Measurements from ENCODE around the gene PKP4. TPM values are rescaled to one million over a fixed set of nuclear protein-coding genes. Genes with fewer than 3 reads are reported as not detected.

PKP4 gene
- total RNA-seq, 1 experiment from 2014 or later: 59.1 TPM

DNA sequence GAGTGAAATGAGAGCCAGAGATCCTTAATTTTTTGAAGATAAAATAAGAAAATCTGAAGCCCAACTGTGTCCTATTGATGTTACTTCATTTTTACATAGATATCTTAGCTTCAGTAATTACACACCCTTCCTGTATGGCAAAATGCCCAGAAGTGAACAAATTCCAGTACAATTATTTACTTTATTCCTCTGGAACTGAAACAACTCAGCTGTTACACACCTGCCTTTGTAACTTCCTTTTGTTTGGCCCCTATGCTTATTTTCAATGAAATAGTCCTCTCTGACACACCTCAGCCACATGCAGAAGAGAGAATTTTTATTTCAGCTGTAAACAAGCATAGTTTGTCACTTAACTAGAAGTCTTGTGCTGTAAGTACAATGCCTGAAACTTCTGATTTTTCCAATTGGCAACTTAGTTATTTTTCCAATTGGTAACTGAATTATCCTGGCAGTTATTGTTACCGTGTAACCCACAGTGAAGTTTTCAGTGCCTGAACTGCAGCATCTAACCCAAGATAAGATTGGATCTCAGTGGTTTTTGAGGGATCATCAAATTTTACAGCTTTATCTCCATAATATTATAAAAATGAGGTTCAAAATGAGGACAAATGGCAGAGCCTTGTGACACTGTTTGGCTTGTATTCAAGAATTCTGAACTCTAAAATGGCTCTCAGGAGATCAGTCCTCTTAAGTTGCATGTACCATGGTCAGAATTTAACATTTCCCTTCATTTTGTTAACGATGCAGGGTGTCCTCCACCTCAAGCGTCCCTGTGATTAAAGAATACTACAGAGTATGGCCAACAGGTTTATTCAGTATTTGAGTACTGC is 82.6 kb downstream of the PKP4 start:
- H2AFZ ChIP-seq: no peak overlapping the region
- CTCF ChIA-PET: no interaction called here

DNA sequence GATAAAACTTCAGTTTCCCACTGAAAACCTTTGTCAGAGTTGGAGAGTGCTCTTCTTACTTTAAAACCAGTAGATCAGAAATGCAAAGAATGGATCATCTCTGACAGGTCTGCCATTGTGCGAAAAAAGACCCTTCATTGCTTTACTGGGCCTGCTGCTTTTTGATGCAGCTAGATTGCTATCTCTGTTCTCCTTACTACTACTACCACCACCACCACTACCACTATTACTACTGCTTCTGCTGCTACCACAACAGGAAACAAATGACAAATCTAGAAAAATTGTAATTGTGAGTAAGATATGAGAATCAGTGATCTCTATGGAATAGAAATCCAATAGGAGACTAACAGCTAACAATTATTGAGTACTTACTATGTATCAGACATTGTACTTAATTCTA is 85.8 kb downstream of the PKP4 start:
- ChIA-PET POLR2A (ENCODE audit: unreplicated experiment) (no interaction called here), CTCF (no interaction called here)
- H3F3A ChIP-seq (ENCODE audit: insufficient read depth, low read depth): peaks cover 5% of the 10 kb centered on the region; the same call in 1 of the 2 replicates
- no peaks in the 10 kb centered on the region for H3K79me2 ChIP-seq (ENCODE audit: low read depth)
- H3K27ac ChIP-seq: no peak overlapping the region
- no peaks in the 10 kb centered on the region for H4K20me1 ChIP-seq (ENCODE audit: insufficient read depth)
- H3K9me3 ChIP-seq (ENCODE audit: insufficient read depth, low read depth): no peaks in the 10 kb centered on the region
- H3K27me3 ChIP-seq (ENCODE audit: insufficient read depth, low read depth): no peaks in the 10 kb centered on the region
- no peak overlapping the region for H2AFZ ChIP-seq
- H3K4me1 ChIP-seq (replicated peaks; ENCODE audit: insufficient read depth): peaks cover 12% of the 10 kb centered on the region
- no peak overlapping the region for H3K4me2 ChIP-seq
- intact Hi-C loops (cut with micrococcal nuclease; ENCODE audit: unreplicated experiment): no loop called here
- no peaks in the 10 kb centered on the region for H3K9me2 ChIP-seq (ENCODE audit: insufficient read depth)
- no peak for TF ChIP-seq EZH2 (IDR thresholded peaks at IDR 0.05; ENCODE audit: low read depth)
- TF ChIP-seq, protein P1, sequence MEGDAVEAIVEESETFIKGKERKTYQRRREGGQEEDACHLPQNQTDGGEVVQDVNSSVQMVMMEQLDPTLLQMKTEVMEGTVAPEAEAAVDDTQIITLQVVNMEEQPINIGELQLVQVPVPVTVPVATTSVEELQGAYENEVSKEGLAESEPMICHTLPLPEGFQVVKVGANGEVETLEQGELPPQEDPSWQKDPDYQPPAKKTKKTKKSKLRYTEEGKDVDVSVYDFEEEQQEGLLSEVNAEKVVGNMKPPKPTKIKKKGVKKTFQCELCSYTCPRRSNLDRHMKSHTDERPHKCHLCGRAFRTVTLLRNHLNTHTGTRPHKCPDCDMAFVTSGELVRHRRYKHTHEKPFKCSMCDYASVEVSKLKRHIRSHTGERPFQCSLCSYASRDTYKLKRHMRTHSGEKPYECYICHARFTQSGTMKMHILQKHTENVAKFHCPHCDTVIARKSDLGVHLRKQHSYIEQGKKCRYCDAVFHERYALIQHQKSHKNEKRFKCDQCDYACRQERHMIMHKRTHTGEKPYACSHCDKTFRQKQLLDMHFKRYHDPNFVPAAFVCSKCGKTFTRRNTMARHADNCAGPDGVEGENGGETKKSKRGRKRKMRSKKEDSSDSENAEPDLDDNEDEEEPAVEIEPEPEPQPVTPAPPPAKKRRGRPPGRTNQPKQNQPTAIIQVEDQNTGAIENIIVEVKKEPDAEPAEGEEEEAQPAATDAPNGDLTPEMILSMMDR (conservative IDR thresholded peaks at IDR 0.05): no peak
- no peaks in the 10 kb centered on the region; the same call in 1 of the 2 replicates for H3K36me3 ChIP-seq (ENCODE audit: low read depth)
- BruUV-seq (replicated peaks): no TSS peak
- no peak for DNase-seq
- H3K4me3 ChIP-seq: no peak overlapping the region

More for the DNA sequence above, 82.6 kb downstream of the PKP4 start:
- DNase-seq: peak; percentile 3 to 73
- no peaks in the 10 kb centered on the region for H3K9me2 ChIP-seq (ENCODE audit: insufficient read depth)
- peaks cover 5% of the 10 kb centered on the region; the same call in 1 of the 2 replicates for H3F3A ChIP-seq (ENCODE audit: insufficient read depth, low read depth)
- peaks cover 12% of the 10 kb centered on the region for H3K4me1 ChIP-seq (replicated peaks; ENCODE audit: insufficient read depth)
- H4K20me1 ChIP-seq (ENCODE audit: insufficient read depth): no peaks in the 10 kb centered on the region
- TF ChIP-seq, protein P1 (conservative IDR thresholded peaks at IDR 0.05): no peak
- no peak overlapping the region for H3K4me3 ChIP-seq
- H3K9me3 ChIP-seq (ENCODE audit: insufficient read depth, low read depth): no peaks in the 10 kb centered on the region
- no peaks in the 10 kb centered on the region for H3K36me3 ChIP-seq (ENCODE audit: low read depth)
- BruUV-seq (replicated peaks): no TSS peak
- peak overlapping the region; percentile 44; the same call in 1 of the 2 replicates for H3K27ac ChIP-seq
- intact Hi-C loops (cut with micrococcal nuclease; ENCODE audit: unreplicated experiment): loop anchor here (5.0 kb wide), 1 partner anchor 82 kb away; the partner anchor contains the start of genes CCDC148 and PKP4
- no peaks in the 10 kb centered on the region for H3K79me2 ChIP-seq (ENCODE audit: low read depth)
- H3K27me3 ChIP-seq (ENCODE audit: insufficient read depth, low read depth): no peaks in the 10 kb centered on the region
- POLR2A ChIA-PET (ENCODE audit: unreplicated experiment): no interaction called here
- peak overlapping the region; percentile 20; the same call in 1 of the 2 replicates for H3K4me2 ChIP-seq

DNA sequence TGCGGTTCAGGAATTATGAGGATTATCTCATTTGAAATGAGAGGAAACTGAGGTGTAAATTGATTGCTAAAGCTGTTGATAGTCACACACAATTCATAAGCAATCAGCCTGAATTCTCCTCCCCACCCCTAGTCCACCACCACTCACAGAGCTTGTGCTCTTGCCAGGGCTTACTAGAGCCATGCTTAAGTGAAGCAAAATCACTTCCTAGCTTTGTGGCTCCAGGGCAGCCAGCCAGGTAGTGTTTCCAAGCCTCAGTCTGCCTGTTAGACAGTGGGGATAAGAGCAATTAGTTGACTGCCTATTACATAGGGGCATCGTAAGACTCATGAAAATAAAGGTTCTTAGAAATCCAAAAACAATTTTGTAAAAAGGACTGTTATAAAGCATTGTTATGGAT is 87.2 kb downstream of the PKP4 start:
- H4K20me1 ChIP-seq (ENCODE audit: insufficient read depth): no peaks in the 10 kb centered on the region
- H3K4me2 ChIP-seq: no peak overlapping the region
- no peak overlapping the region for H2AFZ ChIP-seq
- H3K9me2 ChIP-seq (ENCODE audit: insufficient read depth): no peaks in the 10 kb centered on the region
- TF ChIP-seq, protein P1 (conservative IDR thresholded peaks at IDR 0.05): no peak
- no peak for TF ChIP-seq EZH2 (IDR thresholded peaks at IDR 0.05; ENCODE audit: low read depth)
- no peak overlapping the region for H3K27ac ChIP-seq
- BruUV-seq (replicated peaks): no TSS peak
- no peaks in the 10 kb centered on the region for H3K9me3 ChIP-seq (ENCODE audit: insufficient read depth, low read depth)
- H3F3A ChIP-seq (ENCODE audit: insufficient read depth, low read depth): peaks cover under 1% of the 10 kb centered on the region; the same call in 1 of the 2 replicates
- H3K36me3 ChIP-seq (ENCODE audit: low read depth): no peaks in the 10 kb centered on the region; the same call in 1 of the 2 replicates
- H3K4me1 ChIP-seq (replicated peaks; ENCODE audit: insufficient read depth): peaks cover 7% of the 10 kb centered on the region
- H3K79me2 ChIP-seq (ENCODE audit: low read depth): no peaks in the 10 kb centered on the region
- no peak overlapping the region for H3K4me3 ChIP-seq
- no peak for DNase-seq
- intact Hi-C loops (cut with micrococcal nuclease; ENCODE audit: unreplicated experiment): no loop called here
- POLR2A ChIA-PET (ENCODE audit: unreplicated experiment): no interaction called here
- no peaks in the 10 kb centered on the region for H3K27me3 ChIP-seq (ENCODE audit: insufficient read depth, low read depth)
- CTCF ChIA-PET: no interaction called here

Measured in PC-9 (cell line).